HFF-Myc (cell line): Measurements from ENCODE around the gene PCDH1.

Source experiments
- DNase-seq: peaks from one replicate; pipeline ENCODE4 v3.0.0-alpha.2; 2011; ENCODE audit warnings: low read depth; ENCODE audit errors: extremely low read depth
- H3K4me3 ChIP-seq: replicated peaks from 2 replicates; pipeline ENCODE4 v1.5.1; 2011; ENCODE audit warnings: low read depth, mild to moderate bottlenecking, control low read depth, low read length
- CTCF ChIP-seq: IDR thresholded peaks from 2 replicates; pipeline ENCODE4 v1.5.1; 2012; ENCODE audit warnings: mild to moderate bottlenecking, low read depth, low read length, control low read depth; ENCODE audit errors: missing control alignments

PCDH1 gene

DNA sequence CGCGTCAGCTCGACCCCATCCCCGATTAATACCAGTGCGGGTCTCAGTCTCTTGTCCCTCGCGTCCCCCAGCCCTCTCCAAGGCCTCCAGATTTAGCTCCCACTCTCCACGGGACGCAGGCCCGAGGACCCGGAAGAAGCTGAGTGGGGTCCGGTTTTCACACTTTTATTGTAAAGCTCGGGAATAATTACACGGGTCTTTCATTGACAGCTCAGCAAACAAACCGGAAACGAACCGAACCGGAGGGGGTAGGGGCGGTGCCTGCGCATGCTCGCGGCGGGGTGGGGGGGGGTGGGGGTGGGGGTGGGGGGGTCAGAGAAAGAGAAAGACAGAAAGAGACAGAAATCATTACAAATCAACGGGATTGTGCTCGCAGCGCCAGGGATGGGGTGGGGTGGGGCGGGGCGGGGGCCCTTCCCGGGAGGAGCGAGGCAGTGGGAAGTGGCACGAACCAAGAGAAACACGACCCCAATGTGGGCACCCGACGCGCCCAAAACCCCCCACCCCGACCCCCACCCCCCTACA is 27.9 kb downstream of the PCDH1 start:
- no peak for TF ChIP-seq CTCF
- DNase-seq: no peak
- H3K4me3 ChIP-seq: peak overlapping the region; percentile 65

DNA sequence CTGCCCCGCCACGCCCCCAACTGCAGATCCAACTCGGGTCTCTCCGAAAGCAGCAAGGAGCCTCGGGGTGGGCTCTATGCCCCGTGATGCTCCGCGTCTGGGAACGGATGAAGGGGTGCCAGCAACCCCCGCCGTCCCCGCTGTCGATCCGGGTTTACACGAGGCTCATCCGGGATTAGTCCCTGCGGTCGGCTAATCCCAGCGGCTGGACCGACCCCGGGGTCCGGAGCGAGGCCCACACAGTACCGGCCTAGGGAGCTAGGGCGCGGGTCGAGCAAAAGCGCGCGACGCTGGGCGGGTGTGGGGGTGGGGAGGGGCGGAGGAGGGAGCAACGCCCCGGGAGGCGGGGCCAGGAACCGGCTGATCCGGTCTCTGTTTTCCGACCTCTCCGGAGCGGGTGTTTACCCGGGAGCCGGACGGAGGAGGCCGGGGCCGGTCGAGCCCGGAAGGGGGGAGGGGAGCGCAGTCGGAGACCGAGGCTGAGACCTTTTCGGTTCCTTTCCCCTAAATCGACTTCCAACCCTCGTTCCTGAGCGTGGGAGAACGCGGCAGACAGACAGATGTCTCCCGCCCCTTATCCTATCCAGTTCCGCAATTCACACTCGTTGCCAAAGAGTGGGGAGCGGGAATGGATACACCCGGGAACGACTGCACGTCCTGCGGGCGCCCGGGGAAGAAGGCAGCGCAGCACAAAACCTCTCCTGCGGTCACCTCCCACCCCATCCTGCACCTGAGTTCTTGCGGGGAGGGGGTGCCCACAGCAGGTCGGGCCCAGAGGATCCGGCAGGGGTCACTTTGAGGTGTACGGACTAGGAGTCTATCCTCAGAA is 28.6 kb downstream of the PCDH1 start:
- H3K4me3 ChIP-seq: peak overlapping the region; percentile 65
- TF ChIP-seq CTCF: no peak
- no peak for DNase-seq

DNA sequence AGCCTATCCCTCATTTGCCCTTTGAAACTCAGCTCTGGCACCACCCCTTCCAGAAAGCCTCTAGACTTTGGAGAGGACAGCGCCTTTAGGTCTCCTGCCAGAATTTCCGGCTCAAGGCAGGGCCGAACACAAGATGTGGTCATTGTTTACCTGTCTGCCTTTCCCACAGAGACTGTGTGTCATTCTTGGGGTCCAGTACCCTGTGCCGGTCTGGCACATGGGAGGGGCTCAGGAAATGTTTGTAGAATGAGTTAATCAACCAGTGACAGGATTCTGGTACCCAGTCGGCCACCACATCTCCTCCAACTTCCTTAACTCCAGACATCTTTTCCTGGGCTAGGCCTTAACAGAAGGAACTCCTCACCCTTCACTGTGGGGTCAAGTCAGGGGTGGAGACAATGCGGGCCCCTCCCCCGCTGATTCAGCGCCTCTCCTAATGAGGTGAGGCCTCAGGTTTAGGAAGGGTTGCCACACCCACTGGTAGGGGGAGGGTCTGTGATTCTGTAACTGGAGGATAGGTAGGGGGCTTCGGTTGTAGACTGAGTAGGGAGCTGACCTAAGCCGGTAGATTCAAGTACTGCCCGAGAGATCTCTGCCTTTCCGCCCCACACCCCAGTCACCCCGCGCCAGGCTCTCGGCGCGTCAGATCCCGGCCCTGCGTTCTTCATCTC is 29.3 kb downstream of the PCDH1 start:
- no peak for DNase-seq
- H3K4me3 ChIP-seq: peak overlapping the region; percentile 65
- no peak for TF ChIP-seq CTCF

- H3K4me3 ChIP-seq: no peak overlapping the region
- no peak for DNase-seq
- no peak for TF ChIP-seq CTCF
These were observed 32.2 kb downstream of the PCDH1 start for GRCh38 chr5:141846031-141846430.

DNA sequence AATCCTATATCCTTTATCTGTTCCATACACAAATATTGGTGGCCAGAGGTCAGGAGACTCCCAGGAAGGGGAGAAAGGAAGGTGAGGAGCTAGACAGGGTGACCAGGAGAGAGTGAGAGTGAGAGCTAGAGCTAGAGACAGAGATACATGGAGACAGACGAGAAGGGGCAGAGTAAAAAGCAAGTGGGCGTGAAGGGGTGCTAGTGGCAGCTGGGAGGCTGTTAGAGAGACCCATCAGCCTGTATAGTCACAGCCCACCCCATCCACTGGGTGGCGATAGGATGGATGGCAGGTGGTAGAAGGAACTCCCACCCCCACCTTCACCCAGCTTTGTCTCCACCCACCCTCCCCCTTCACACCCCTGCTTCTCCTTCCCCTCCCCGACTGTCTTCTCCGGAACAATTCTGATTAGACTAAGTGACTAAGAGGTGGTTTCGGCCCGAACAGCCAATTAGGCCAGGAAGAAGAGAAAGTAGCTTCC is 32.8 kb downstream of the PCDH1 start:
- no peak overlapping the region for H3K4me3 ChIP-seq
- TF ChIP-seq CTCF: no peak
- no peak for DNase-seq

DNA sequence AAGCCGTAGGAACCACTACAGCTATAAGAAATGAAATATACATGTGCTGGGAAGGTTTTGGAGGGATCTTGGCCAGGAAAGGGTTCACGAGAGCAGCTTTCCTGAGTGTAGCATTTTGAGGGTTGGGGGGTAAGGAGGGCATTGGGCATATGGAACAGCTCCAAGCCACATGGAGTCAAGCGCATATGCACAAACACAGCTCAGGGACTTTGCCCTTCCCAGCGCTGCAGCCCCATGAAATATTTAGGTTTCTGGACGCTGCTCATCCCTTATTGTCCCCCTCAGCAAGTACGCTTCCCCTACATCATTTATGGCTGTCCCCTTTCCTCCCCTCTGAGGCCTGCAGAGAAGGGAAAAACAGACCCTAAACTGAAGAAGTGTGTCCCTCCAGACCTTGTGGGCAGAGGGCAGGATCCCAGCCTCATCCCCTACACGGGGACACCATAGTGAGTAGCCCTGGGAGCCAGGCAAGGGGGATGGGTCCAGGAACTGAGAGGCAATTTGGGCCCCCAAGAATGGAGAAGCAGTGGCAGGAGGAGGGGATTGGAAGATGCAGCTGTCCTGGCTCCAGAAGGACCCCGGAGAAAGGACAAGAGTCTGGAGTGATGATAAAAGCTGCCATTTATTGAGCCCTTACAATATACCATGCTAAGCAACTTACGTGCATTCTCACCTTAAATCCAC is 33.7 kb downstream of the PCDH1 start:
- H3K4me3 ChIP-seq: no peak overlapping the region
- TF ChIP-seq CTCF: no peak
- DNase-seq: no peak
